SJSA1 (cell line): Measurements from ENCODE around the gene CCL27. TPM values are rescaled to one million over a fixed set of nuclear protein-coding genes. Genes with fewer than 3 reads are reported as not detected.

Experiments
- DNase-seq, 2 experiments: peaks; one replicate each; pipeline ENCODE4 v3.0.0-alpha.2; 2015 to 2020; ENCODE audit warnings: low spot score in 2 of 2, low read depth in 1 of 2
- H3K27ac ChIP-seq: fragments of 250-450 bp; sonication (Bioruptor Pico); 2 replicates; pipeline ENCODE4 v1.5.1; 2020; ENCODE audit warnings: mild to moderate bottlenecking, moderate library complexity
- H3K27me3 ChIP-seq: fragments of 250-450 bp; sonication (Bioruptor Pico); replicated peaks from 2 replicates; pipeline ENCODE4 v1.5.1; 2020; ENCODE audit warnings: mild to moderate bottlenecking, moderate library complexity
- H3K36me3 ChIP-seq: fragments of 250-450 bp; sonication (Bioruptor Pico); 2 replicates; pipeline ENCODE4 v1.5.1; 2020; ENCODE audit warnings: mild to moderate bottlenecking
- H3K4me1 ChIP-seq: fragments of 250-450 bp; sonication (Bioruptor Pico); replicated peaks from 2 replicates; pipeline ENCODE4 v1.6.1; 2021; ENCODE audit warnings: mild to moderate bottlenecking
- H3K4me3 ChIP-seq: fragments of 250-450 bp; sonication (Bioruptor Pico); 2 replicates; pipeline ENCODE4 v1.5.1; 2020; ENCODE audit warnings: mild to moderate bottlenecking
- H3K9me3 ChIP-seq: fragments of 250-450 bp; sonication (Bioruptor Pico); replicated peaks from 2 replicates; pipeline ENCODE4 v1.5.1; 2020; ENCODE audit warnings: mild to moderate bottlenecking
- total RNA-seq: library from RNA; depleted of rRNA; stranded (reverse); fragments of >200 nt; shearing (Covaris generic); gene quantifications from 2 replicates; pipeline ENCODE4 v1.2.3, GENCODE V29; 2014; rRNA removed

CCL27 gene
- total RNA-seq, 1 experiment from 2014 or later, result not detected

DNA sequence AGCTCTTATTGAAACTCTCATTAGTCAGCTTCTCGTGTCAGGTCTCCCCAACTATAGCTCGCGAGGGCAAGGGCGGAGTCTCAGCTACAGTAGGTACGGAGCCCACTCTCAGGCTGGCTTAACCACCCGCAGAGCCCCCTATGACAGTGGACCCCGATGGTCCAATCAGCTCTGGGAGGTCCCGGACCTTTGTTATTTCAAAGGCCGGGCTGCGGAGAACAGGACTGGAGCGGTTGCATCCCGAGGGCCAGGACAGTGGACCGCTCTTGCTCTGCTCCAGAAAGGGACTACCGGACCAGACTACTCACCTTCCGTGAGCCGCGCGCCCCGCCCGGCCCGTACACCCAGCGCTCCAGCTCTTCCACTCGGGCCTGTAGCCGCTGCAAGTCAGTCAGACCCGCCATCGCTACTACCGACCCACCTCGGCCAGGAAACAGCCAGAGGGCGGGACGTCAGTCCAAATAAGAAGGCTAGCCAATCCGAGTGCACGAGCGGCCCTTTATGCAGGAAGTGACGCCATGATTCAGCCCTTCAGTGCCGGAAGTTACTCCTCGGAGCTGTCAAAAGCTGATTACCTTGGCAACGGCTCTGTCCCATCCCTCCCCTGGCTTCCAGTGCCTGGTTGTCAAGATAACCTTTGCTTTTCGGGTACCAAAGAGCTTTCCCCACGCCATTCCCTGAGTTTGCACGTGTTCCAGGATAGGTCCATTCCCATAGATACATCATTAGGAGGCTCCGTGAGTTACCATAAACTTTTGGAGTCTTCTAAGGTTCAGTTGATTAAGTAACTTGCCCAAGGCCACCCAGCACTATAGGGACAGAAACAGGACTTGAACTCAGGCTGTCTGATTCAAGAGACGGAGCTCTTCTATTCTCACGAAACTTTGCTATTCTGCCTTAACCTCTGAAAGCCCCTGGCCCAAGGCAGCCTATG lies 42.1 kb downstream of the CCL27 start, which contains the start of gene DCTN3:
Gene DCTN3, minus strand, starts transcription at position 435 of the 934 bp plus-strand sequence. Its CDS starts 31 bp downstream, at position 404.
- peaks cover 7% of the 10 kb centered on the region for H3K36me3 ChIP-seq

GRCh38 chr9:34615132-34615531 lies 47.3 kb downstream of the CCL27 start:
- no peak overlapping the region for H3K27ac ChIP-seq
- peaks cover 16% of the 10 kb centered on the region for H3K4me1 ChIP-seq
- DNase-seq, result no peak
- H3K9me3 ChIP-seq, result no peaks in the 10 kb centered on the region
- H3K4me3 ChIP-seq, result no peak overlapping the region
- H3K36me3 ChIP-seq, result peaks cover 5% of the 10 kb centered on the region
- H3K27me3 ChIP-seq, result no peaks in the 10 kb centered on the region

More for the DNA sequence above, 42.1 kb downstream of the CCL27 start, which contains the start of gene DCTN3:
- peak; percentile 61 to 86 for DNase-seq
- H3K27ac ChIP-seq, result peak within 1 kb of the TSS; percentile 16; the same call in 1 of the 2 replicates
- 0 out of 2 replicates have a peak, but pooled peaks cover 3% of the 10 kb centered on the region for H3K4me1 ChIP-seq
- H3K9me3 ChIP-seq, result no peaks in the 10 kb centered on the region
- H3K27me3 ChIP-seq, result no peaks in the 10 kb centered on the region
- peak within 1 kb of the TSS; percentile 67 for H3K4me3 ChIP-seq

DNA sequence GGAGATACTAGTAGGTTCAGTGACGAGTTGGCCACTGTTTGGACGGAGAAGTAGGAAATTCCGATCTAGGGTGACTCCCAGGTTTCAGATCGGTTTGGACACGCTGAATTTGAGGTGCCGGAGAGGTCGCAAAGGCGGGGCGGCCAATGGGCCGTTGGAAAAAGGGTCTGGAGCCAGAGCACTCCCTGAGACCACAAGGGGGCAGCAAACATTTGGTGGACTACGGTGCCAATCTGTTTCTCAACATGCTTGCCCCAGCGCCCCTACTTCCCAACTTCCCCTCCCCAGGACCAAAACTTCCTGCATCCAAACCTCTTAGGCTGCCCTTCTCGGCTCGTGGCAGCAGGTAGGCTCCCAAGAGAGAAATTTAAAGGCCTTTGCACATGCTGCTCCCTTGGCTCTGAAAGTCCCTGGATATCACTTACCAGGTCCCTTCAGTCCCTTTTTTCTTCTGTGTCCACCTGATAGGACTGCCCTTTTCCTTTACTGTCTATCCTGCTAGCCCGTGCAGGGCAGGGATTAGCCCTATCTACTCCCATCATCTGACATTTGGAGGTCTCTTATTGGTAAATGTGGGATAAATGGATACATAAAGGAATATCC lies 49.6 kb downstream of the CCL27 start:
- DNase-seq, result peak; percentile 34 to 62
- Histone ChIP-seq H3K36me3 (peaks cover 3% of the 10 kb centered on the region), H3K4me1 (peaks cover 12% of the 10 kb centered on the region), H3K27ac (no peak overlapping the region), H3K27me3 (no peaks in the 10 kb centered on the region), H3K4me3 (peak overlapping the region; percentile 63), H3K9me3 (no peaks in the 10 kb centered on the region)

Other genes starting within 250 kb of the CCL27 start
- gene FAM219A, start 204.1 kb downstream of the CCL27 start, total RNA-seq, result 6.5 and 13.3 TPM in 2 replicates
- gene DNAI1, start 203.9 kb downstream of the CCL27 start, total RNA-seq, result not detected in 2 replicates
- not detected in 2 replicates for gene ENHO, start 139.7 kb downstream of the CCL27 start, total RNA-seq
- gene CNTFR, start 72.9 kb downstream of the CCL27 start, total RNA-seq, result not detected in 2 replicates
- gene RPP25L, start 50.6 kb downstream of the CCL27 start, total RNA-seq, result 12.3 and 15.6 TPM in 2 replicates
- 70.6 and 110 TPM in 2 replicates for gene DCTN3, start 42.2 kb downstream of the CCL27 start, total RNA-seq
- gene ARID3C, start 33.6 kb downstream of the CCL27 start, total RNA-seq, result not detected in 2 replicates
- gene SIGMAR1, start 24.9 kb downstream of the CCL27 start, total RNA-seq, result 31.9 and 38.6 TPM in 2 replicates
- gene GALT, start 16.0 kb downstream of the CCL27 start, total RNA-seq, result 7.7 and 9.0 TPM in 2 replicates
- 16.4 and 34.4 TPM in 2 replicates for gene IL11RA, start 10.5 kb downstream of the CCL27 start, total RNA-seq
- not detected in 2 replicates for gene CCL19, start 28.6 kb upstream of the CCL27 start, total RNA-seq
- gene CCL21, start 47.5 kb upstream of the CCL27 start, total RNA-seq, result not detected in 2 replicates